ENCODE results near the gene CMC2. TPM values are rescaled to one million over a fixed set of nuclear protein-coding genes. Genes with fewer than 3 reads are reported as not detected.

Gene CMC2
- total RNA-seq, 4 donors from 2014 or later = 19.6 to 52.9 (median 32.6) TPM

GRCh38 chr16:81005610-81006161 is 999 bp downstream of the CMC2 start:
- H3K4me3 ChIP-seq (ENCODE audit: low read depth, poor library complexity, severe bottlenecking) = peak overlapping the region; percentile 96
- DNase-seq (ENCODE audit: low spot score in 2 of 2) = no peak
- 25 to 27% methylated on average over 18 of the region's 18 CpGs for WGBS, 2 donors
- intact Hi-C loops (cut with DNase I; ENCODE audit: low total_unique reads) = no loop called here
- TF ChIP-seq CTCF (IDR thresholded peaks at IDR 0.05) = no peak

GRCh38 chr16:81004646-81005353 is 1.9 kb downstream of the CMC2 start:
- DNase-seq (ENCODE audit: low spot score in 2 of 2) = no peak
- intact Hi-C loops (cut with DNase I; ENCODE audit: low total_unique reads) = no loop called here
- 52 to 54% methylated on average over 14 of the region's 14 CpGs for WGBS, 2 donors
- TF ChIP-seq POLR2A (IDR thresholded peaks at IDR 0.05) (no peak), CTCF (IDR thresholded peaks at IDR 0.05) (no peak)
- H3K4me3 ChIP-seq (ENCODE audit: low read depth, poor library complexity, severe bottlenecking) = no peak overlapping the region

GRCh38 chr16:81003610-81004460 is 2.9 kb downstream of the CMC2 start:
- WGBS, 2 donors = 61 to 63% methylated on average over 11 of the region's 11 CpGs
- intact Hi-C loops (cut with DNase I; ENCODE audit: low total_unique reads) = no loop called here

GRCh38 chr16:81003064-81003463 is 3.6 kb downstream of the CMC2 start:
- H3K4me3 ChIP-seq (ENCODE audit: low read depth, poor library complexity, severe bottlenecking) = no peak overlapping the region
- WGBS, 2 donors = 75% methylated on average over 4 of the region's 4 CpGs
- no peak for TF ChIP-seq POLR2A (IDR thresholded peaks at IDR 0.05)
- no peak for TF ChIP-seq CTCF (IDR thresholded peaks at IDR 0.05)
- DNase-seq (ENCODE audit: low spot score in 2 of 2) = no peak
- intact Hi-C loops (cut with DNase I; ENCODE audit: low total_unique reads) = no loop called here

More at GRCh38 chr16:81003610-81004460, 2.9 kb downstream of the CMC2 start:
- no peak for DNase-seq (ENCODE audit: low spot score in 2 of 2)
- H3K4me3 ChIP-seq (ENCODE audit: low read depth, poor library complexity, severe bottlenecking) = no peak overlapping the region
- TF ChIP-seq POLR2A (IDR thresholded peaks at IDR 0.05) (no peak), CTCF (IDR thresholded peaks at IDR 0.05) (no peak)

GRCh38 chr16:81001330-81001729 is 5.4 kb downstream of the CMC2 start:
- no peak overlapping the region for H3K4me3 ChIP-seq (ENCODE audit: low read depth, poor library complexity, severe bottlenecking)
- DNase-seq (ENCODE audit: low spot score in 2 of 2) = no peak
- WGBS, 2 donors = 85 to 86% methylated on average over 5 of the region's 5 CpGs
- no peak for TF ChIP-seq POLR2A (IDR thresholded peaks at IDR 0.05)
- no peak for TF ChIP-seq CTCF (IDR thresholded peaks at IDR 0.05)
- intact Hi-C loops (cut with DNase I; ENCODE audit: low total_unique reads) = no loop called here

Measured in lower leg skin (tissue), 4 donors.